SK-N-SH treated with all-trans-retinoic acid at 6 μM for 48 hours (cell line): ENCODE results near the gene LPP.

Source experiments
- ARNTL ChIP-seq: fragments of 450-650 bp; formaldehyde crosslinking; IDR thresholded peaks from 2 replicates; pipeline ENCODE4 v1.5.0; 2020; ENCODE audit warnings: low read depth, mild to moderate bottlenecking, moderate library complexity, borderline replicate concordance
- BACH2 ChIP-seq: fragments of 250-450 bp; sonication (Bioruptor Pico); IDR thresholded peaks from 2 replicates; pipeline ENCODE4 v1.9.0; 2021; ENCODE audit warnings: mild to moderate bottlenecking, borderline replicate concordance
- ESRRG ChIP-seq: fragments of 250-450 bp; sonication (Bioruptor Pico); IDR thresholded peaks from 2 replicates; pipeline ENCODE4 v1.6.1; 2021; ENCODE audit warnings: mild to moderate bottlenecking
- GLIS3 ChIP-seq: fragments of 250-450 bp; sonication (Bioruptor Pico); IDR thresholded peaks from 2 replicates; pipeline ENCODE4 v1.5.0; 2020; ENCODE audit warnings: mild to moderate bottlenecking, moderate library complexity
- ISL1 ChIP-seq: fragments of 250-450 bp; sonication (Bioruptor Pico); IDR thresholded peaks from 2 replicates; pipeline ENCODE4 v2.1.2; 2022; ENCODE audit warnings: mild to moderate bottlenecking, moderate library complexity
- OSR1 ChIP-seq: fragments of 250-450 bp; sonication (Bioruptor Pico); IDR thresholded peaks from 2 replicates; pipeline ENCODE4 v1.8.0; 2022; ENCODE audit warnings: moderate library complexity, mild to moderate bottlenecking, inconsistent platforms
- POU6F1 ChIP-seq: fragments of 250-450 bp; sonication (Bioruptor Pico); IDR thresholded peaks from 2 replicates; pipeline ENCODE4 v1.8.0; 2021; ENCODE audit warnings: low read depth, mild to moderate bottlenecking, moderate library complexity, borderline replicate concordance
- RARB ChIP-seq: fragments of 250-450 bp; sonication (Bioruptor Pico); IDR thresholded peaks from 2 replicates; pipeline ENCODE4 v1.8.0; 2021; ENCODE audit warnings: mild to moderate bottlenecking, moderate library complexity
- SNAI2 ChIP-seq: fragments of 250-450 bp; sonication (Bioruptor Pico); IDR thresholded peaks from 2 replicates; pipeline ENCODE4 v1.5.0; 2020; ENCODE audit warnings: mild to moderate bottlenecking, moderate library complexity
- ZFP3 ChIP-seq: fragments of 250-450 bp; sonication (Bioruptor Pico); IDR thresholded peaks from 2 replicates; pipeline ENCODE4 v1.5.0; 2020; ENCODE audit warnings: mild to moderate bottlenecking, moderate library complexity
- ZFP30 ChIP-seq: fragments of 450-650 bp; formaldehyde crosslinking; IDR thresholded peaks from 2 replicates; pipeline ENCODE4 v1.5.0; 2022; ENCODE audit warnings: mild to moderate bottlenecking, moderate library complexity
- ZNF565 ChIP-seq: fragments of 450-650 bp; formaldehyde crosslinking; conservative IDR thresholded peaks from 2 replicates; pipeline ENCODE4 v1.5.0; 2020; ENCODE audit warnings: low read depth, mild to moderate bottlenecking, moderate library complexity
- ZNF8 ChIP-seq: fragments of 450-650 bp; formaldehyde crosslinking; IDR thresholded peaks from 2 replicates; pipeline ENCODE4 v1.5.0; 2020; ENCODE audit warnings: mild to moderate bottlenecking, moderate library complexity
- TF ChIP-seq, protein P1 (sequence below): fragments of 250-450 bp; sonication (Bioruptor Pico); IDR thresholded peaks from 2 replicates; pipeline ENCODE4 v1.8.0; 2020; ENCODE audit warnings: mild to moderate bottlenecking, moderate library complexity, borderline replicate concordance

DNA sequence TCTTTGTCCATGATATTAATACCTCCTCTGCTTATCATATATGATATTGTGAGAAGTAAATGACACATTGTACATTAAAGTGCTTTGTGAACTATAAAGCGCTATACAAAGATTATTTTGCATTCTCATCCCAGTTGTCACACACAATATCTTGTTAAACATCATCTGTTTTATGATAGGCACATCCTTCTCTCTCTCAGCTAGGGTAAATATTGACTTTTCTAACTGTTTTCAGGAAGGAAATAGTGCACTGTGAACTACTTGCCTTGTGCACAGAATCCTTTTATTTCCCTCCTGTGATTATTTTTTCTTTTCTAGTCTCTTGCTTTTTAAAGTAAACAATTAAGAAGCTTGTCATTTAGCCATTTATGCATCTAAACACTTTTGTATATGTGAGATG is 388.2 kb downstream of the LPP start:
- no peak for TF ChIP-seq ZNF565 (CRISPR knock-in tag)
- TF ChIP-seq OSR1 (CRISPR knock-in tag): no peak
- TF ChIP-seq ARNTL: no peak
- TF ChIP-seq SNAI2: no peak
- TF ChIP-seq ZFP30: no peak
- TF ChIP-seq RARB (CRISPR knock-in tag): no peak
- TF ChIP-seq ZFP3 (CRISPR knock-in tag): no peak
- TF ChIP-seq GLIS3 (CRISPR knock-in tag): no peak
- TF ChIP-seq ISL1 (CRISPR knock-in tag): no peak
- TF ChIP-seq, protein P1, sequence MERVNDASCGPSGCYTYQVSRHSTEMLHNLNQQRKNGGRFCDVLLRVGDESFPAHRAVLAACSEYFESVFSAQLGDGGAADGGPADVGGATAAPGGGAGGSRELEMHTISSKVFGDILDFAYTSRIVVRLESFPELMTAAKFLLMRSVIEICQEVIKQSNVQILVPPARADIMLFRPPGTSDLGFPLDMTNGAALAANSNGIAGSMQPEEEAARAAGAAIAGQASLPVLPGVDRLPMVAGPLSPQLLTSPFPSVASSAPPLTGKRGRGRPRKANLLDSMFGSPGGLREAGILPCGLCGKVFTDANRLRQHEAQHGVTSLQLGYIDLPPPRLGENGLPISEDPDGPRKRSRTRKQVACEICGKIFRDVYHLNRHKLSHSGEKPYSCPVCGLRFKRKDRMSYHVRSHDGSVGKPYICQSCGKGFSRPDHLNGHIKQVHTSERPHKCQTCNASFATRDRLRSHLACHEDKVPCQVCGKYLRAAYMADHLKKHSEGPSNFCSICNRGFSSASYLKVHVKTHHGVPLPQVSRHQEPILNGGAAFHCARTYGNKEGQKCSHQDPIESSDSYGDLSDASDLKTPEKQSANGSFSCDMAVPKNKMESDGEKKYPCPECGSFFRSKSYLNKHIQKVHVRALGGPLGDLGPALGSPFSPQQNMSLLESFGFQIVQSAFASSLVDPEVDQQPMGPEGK (CRISPR knock-in tag): no peak
- no peak for TF ChIP-seq BACH2 (CRISPR knock-in tag)
- no peak for TF ChIP-seq ZNF8 (CRISPR knock-in tag)
- no peak for TF ChIP-seq ESRRG (CRISPR knock-in tag)
- no peak for TF ChIP-seq POU6F1 (CRISPR knock-in tag)
